Measurements from ENCODE around the gene RBM39.

The RBM39 gene

DNA sequence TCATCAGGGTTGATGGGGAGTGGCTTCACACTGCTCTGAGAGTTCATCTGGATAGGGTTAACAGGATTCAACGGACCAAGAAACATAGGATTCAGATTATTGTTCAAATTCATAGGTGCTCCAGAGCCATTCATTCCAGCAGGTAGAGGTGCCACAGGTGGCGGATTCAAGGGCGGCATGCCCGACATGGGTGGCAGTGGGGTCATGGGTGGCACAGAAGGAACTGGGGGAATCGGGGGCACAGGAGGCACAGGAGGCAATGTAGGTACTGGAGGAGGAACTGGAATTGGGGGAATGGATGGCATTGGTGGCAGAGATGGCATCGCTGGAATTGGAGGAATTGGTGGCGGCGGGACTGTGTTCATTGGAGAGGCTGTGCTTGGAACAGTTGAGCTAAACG is 87.6 kb downstream of the RBM39 start:
- CTCF ChIA-PET: no interaction called here
- Mint-ChIP-seq H3K4me3 (no peak overlapping the region), H3K27ac (no peak overlapping the region)

DNA sequence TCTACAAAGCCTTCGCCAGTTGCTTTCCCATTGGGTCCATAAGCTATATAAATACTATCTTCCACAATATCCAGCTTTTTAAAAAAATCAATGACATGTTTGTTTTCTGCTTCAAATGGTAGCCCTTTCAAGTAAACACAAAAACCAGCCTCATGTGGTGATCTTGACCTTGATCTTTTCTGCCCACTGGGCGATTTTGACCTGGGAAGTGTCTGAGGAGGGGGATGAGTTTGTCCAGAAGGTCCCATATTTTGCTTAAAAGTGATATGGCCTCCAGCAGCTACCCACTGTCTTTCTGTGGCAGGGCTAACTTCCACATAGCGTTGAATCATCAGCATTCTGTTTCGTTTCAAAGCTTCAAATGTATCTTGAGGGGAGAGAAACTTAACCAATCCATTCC is 88.2 kb downstream of the RBM39 start:
- Mint-ChIP-seq H3K4me1 (peaks cover 35% of the 10 kb centered on the region), H3K36me3 (peaks cover 35% of the 10 kb centered on the region), H3K4me3 (no peak overlapping the region), H3K9me3 (no peaks in the 10 kb centered on the region), H3K27me3 (no peaks in the 10 kb centered on the region), H3K27ac (no peak overlapping the region)
- CTCF ChIA-PET: no interaction called here
- no peak for DNase-seq

More for the DNA sequence above, 87.6 kb downstream of the RBM39 start:
- no peaks in the 10 kb centered on the region for H3K27me3 Mint-ChIP-seq
- peaks cover 40% of the 10 kb centered on the region for H3K4me1 Mint-ChIP-seq
- no peaks in the 10 kb centered on the region for H3K9me3 Mint-ChIP-seq
- peaks cover 34% of the 10 kb centered on the region for H3K36me3 Mint-ChIP-seq
- DNase-seq: no peak

Measured in activated naive CD4-positive, alpha-beta T cell treated with anti-CD3 and anti-CD28 coated beads, Interleukin-2, amount 10 ng/mL, durations not matched to agents 7 days and 5 days (primary cell).